Gastrocnemius medialis (tissue), 4 donors: ENCODE data around the gene HDAC4.

Experiments
- POLR2A ChIP-seq, 2 donors: fragments of 450-650 bp; IDR thresholded peaks; one replicate each; pipeline ENCODE4 v1.6.1; 2017; ENCODE audit warnings: antibody characterized with exemption in 2 of 2, mild to moderate bottlenecking in 2 of 2, moderate library complexity in 2 of 2
- TF ChIP-seq, protein P1 (sequence below), 5 experiments: fragments of 450-650 bp in 3 of 5; fragments of 200-600 bp in 2 of 5; sonication (generic) in 2 of 5; IDR thresholded peaks in 4 of 5; conservative IDR thresholded peaks in 1 of 5; 1 replicate in 4 of 5; 2 replicates in 1 of 5; pipeline ENCODE4 v1.5.1; 2016 to 2019; ENCODE audit warnings: antibody characterized with exemption in 5 of 5, mild to moderate bottlenecking in 3 of 5, moderate library complexity in 3 of 5

DNA sequence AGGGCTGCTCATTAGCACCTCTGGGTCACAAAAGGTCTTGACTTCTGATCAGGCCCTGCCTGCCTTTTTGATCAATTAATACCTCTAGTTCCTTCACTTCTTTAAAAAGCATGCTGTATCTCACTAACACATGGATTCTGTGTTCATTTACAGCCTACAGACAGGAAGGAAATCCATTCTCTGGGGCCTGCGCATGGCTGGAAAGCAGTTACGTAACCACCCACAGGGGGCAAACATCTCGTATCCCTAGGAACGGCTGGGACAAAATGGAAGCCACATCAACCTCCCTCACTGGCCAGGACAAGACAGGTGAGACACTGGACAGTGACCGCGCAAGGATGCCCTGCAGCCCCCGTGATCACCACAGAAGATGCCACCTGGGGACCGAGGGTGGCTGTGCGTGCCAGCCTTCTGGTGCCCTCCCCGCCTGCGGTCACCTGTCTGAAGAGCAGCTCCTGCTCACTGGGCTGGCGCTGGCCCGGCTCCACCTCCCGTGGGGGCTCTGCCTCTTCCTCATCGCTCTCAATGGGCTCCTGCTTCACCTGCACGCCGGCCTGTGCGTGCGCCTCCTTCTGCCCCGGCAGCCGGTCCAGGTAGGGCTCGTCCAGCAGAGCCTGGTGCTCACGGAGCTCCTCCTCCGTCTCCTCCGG lies 286.1 kb downstream of the HDAC4 start:
- TF ChIP-seq POLR2A (IDR thresholded peaks at IDR 0.05) = no peak
- TF ChIP-seq, protein P1, sequence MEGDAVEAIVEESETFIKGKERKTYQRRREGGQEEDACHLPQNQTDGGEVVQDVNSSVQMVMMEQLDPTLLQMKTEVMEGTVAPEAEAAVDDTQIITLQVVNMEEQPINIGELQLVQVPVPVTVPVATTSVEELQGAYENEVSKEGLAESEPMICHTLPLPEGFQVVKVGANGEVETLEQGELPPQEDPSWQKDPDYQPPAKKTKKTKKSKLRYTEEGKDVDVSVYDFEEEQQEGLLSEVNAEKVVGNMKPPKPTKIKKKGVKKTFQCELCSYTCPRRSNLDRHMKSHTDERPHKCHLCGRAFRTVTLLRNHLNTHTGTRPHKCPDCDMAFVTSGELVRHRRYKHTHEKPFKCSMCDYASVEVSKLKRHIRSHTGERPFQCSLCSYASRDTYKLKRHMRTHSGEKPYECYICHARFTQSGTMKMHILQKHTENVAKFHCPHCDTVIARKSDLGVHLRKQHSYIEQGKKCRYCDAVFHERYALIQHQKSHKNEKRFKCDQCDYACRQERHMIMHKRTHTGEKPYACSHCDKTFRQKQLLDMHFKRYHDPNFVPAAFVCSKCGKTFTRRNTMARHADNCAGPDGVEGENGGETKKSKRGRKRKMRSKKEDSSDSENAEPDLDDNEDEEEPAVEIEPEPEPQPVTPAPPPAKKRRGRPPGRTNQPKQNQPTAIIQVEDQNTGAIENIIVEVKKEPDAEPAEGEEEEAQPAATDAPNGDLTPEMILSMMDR (IDR thresholded peaks at IDR 0.05 in 4 of 5, conservative IDR thresholded peaks at IDR 0.05 in 1 of 5) = no peak
